Endothelial cell of umbilical vein (primary cell): ENCODE data around the gene ZNF302. TPM values are rescaled to one million over a fixed set of nuclear protein-coding genes. Genes with fewer than 3 reads are reported as not detected.

Experiments
- BruUV-seq: library from RNA; stranded (reverse); fragments of 400-500 nt; replicated peaks from 2 replicates; lab custom pipeline; 2021; lab: Mats Ljungman, UMichigan
- CTCF ChIA-PET: fragments of 300-600, 350-600 bp; sonication (Branson Sonifier 250); formaldehyde crosslinking; loops from one replicate; lab custom pipeline; 2021; ENCODE audit warnings: antibody characterized with exemption, inconsistent platforms; lab: Charles Lee
- POLR2A ChIA-PET: fragments of 300-600, 350-600 bp; sonication (Branson Sonifier 250); formaldehyde crosslinking; loops from one replicate; lab custom pipeline; 2021; ENCODE audit warnings: antibody characterized with exemption, inconsistent platforms; lab: Charles Lee
- DNase-seq: peaks from one replicate; pipeline ENCODE4 v3.0.0-alpha.2; 2011; ENCODE audit warnings: low read depth, low spot score
- FAIRE-seq: peaks from 2 replicates; lab custom pipeline; 2011; peaks lifted over from hg19 to GRCh38; lab: Jason Lieb, UNC
- H2AFZ ChIP-seq: 2 replicates; pipeline ENCODE4 v1.6.0; 2012; ENCODE audit warnings: low read depth, low read length, control low read depth, inconsistent platforms
- H3K27ac ChIP-seq: 2 replicates; pipeline ENCODE4 v1.5.1; 2011; ENCODE audit warnings: low read depth, mild to moderate bottlenecking, control low read depth, low read length, moderate library complexity; ENCODE audit not compliant: insufficient read depth
- H3K27me3 ChIP-seq, 2 experiments: 2 replicates each; pipeline versions ENCODE4 v1.6.0 to v1.6.1; 2011; ENCODE audit warnings: low read length in 2 of 2, mixed read lengths in 1 of 2; ENCODE audit not compliant: control insufficient read depth in 2 of 2, insufficient read depth in 2 of 2
- H3K36me3 ChIP-seq, 2 experiments: 2 replicates in 1 of 2; 3 replicates in 1 of 2; pipeline ENCODE4 v1.5.1; 2011; ENCODE audit warnings: low read length in 2 of 2, mild to moderate bottlenecking in 1 of 2, moderate library complexity in 1 of 2; ENCODE audit not compliant: control insufficient read depth in 2 of 2, insufficient read depth in 2 of 2; ENCODE audit errors: extremely low read depth in 1 of 2
- H3K4me1 ChIP-seq: 3 replicates; pipeline ENCODE4 v1.5.1; 2011; ENCODE audit warnings: mild to moderate bottlenecking, low read length; ENCODE audit not compliant: control insufficient read depth, insufficient read depth; ENCODE audit errors: extremely low read depth
- H3K4me2 ChIP-seq: 2 replicates; pipeline ENCODE4 v1.6.1; 2011; ENCODE audit warnings: low read length, control low read depth, mixed read lengths; ENCODE audit not compliant: insufficient read depth
- H3K4me3 ChIP-seq, 3 experiments: fragments of 200-600 bp in 1 of 3; sonication (generic), shearing (Covaris generic) in 1 of 3; replicated peaks in 1 of 3; 2 replicates each; pipeline ENCODE4 v1.5.1; 2011 to 2016; ENCODE audit warnings: control low read depth in 3 of 3, low read length in 3 of 3, mild to moderate bottlenecking in 2 of 3, inconsistent platforms in 1 of 3, low read depth in 1 of 3, moderate library complexity in 1 of 3; ENCODE audit not compliant: insufficient read depth in 1 of 3
- H3K79me2 ChIP-seq: 2 replicates; pipeline ENCODE4 v1.6.0; 2012; ENCODE audit warnings: low read length, inconsistent platforms; ENCODE audit not compliant: control insufficient read depth, insufficient read depth
- H3K9ac ChIP-seq: replicated peaks from 2 replicates; pipeline ENCODE3; 2011; ENCODE audit warnings: low read length, control low read depth; ENCODE audit not compliant: insufficient read depth; ENCODE audit errors: extremely low read depth
- H3K9me1 ChIP-seq: replicated peaks from 3 replicates; pipeline ENCODE4 v1.6.0; 2011; ENCODE audit warnings: mild to moderate bottlenecking, low read length; ENCODE audit not compliant: control insufficient read depth, insufficient read depth; ENCODE audit errors: extremely low read depth
- H3K9me3 ChIP-seq: replicated peaks from 2 replicates; pipeline ENCODE4 v1.5.1; 2012; ENCODE audit warnings: low read length, inconsistent platforms; ENCODE audit not compliant: control insufficient read depth, insufficient read depth
- H4K20me1 ChIP-seq: replicated peaks from 2 replicates; pipeline ENCODE3; 2011; ENCODE audit warnings: mild to moderate bottlenecking, low read length; ENCODE audit not compliant: control insufficient read depth, insufficient read depth; ENCODE audit errors: extremely low read depth
- EZH2 ChIP-seq: IDR thresholded peaks from 2 replicates; pipeline ENCODE4 v1.6.1; 2012; ENCODE audit warnings: borderline replicate concordance, low read depth, mild to moderate bottlenecking, moderate library complexity, low read length, inconsistent platforms; ENCODE audit not compliant: severe bottlenecking
- FOS ChIP-seq: IDR thresholded peaks from 2 replicates; pipeline ENCODE4 v1.6.1; 2011; ENCODE audit warnings: mild to moderate bottlenecking, low read length, moderate library complexity, borderline replicate concordance; ENCODE audit not compliant: insufficient read depth
- GATA2 ChIP-seq: IDR thresholded peaks from 2 replicates; pipeline ENCODE4 v1.7.0; 2011; ENCODE audit warnings: low read depth, mild to moderate bottlenecking, moderate library complexity, mixed read lengths, low read length; ENCODE audit not compliant: insufficient read length, insufficient read depth
- JUN ChIP-seq: IDR thresholded peaks from 2 replicates; pipeline ENCODE4 v1.6.1; 2011; ENCODE audit warnings: borderline replicate concordance, low read depth; ENCODE audit not compliant: insufficient read length, insufficient read depth
- MYC ChIP-seq: IDR thresholded peaks from one replicate; pipeline ENCODE4 v1.6.1; 2011; ENCODE audit warnings: mild to moderate bottlenecking, low read depth, low read length
- POLR2A ChIP-seq: IDR thresholded peaks from 2 replicates; pipeline ENCODE4 v1.6.1; 2012; ENCODE audit warnings: low read depth, mild to moderate bottlenecking, control low read depth, low read length
- POLR2AphosphoS5 ChIP-seq: IDR thresholded peaks from 2 replicates; pipeline ENCODE4 v1.6.1; 2012; ENCODE audit warnings: low read depth, mild to moderate bottlenecking, control low read depth, low read length, moderate library complexity; ENCODE audit not compliant: insufficient read depth
- dilution Hi-C: fragments of 300-500 bp; cut with MboI; formaldehyde crosslinking; loops from one replicate; pipeline ENCODE4 v1.15.0; 2019; ENCODE audit warnings: low sequenced_read_pairs; ENCODE audit not compliant: extremely low pct_ligation_motif_present
- intact Hi-C: fragments of 100-400 bp; cut with micrococcal nuclease; formaldehyde crosslinking; loops from one replicate; pipeline ENCODE4 v1.10.0; 2022
- polyA plus RNA-seq, 4 experiments: library from polyadenylated mRNA; depleted of rRNA in 3 of 4; stranded (reverse) in 3 of 4; unstranded in 1 of 4; fragments of >200 nt; gene quantifications; 2 replicates each; pipeline versions ENCODE4 v1.2.1 to v1.2.3, GENCODE V29; 2011 to 2012; ENCODE audit warnings: missing spikeins in 1 of 4
- total RNA-seq: library from RNA; stranded (reverse); gene quantifications from 2 replicates; pipeline ENCODE4 v1.2.3, GENCODE V29; 2021
- TF ChIP-seq, protein P1 (sequence below): IDR thresholded peaks from 2 replicates; pipeline ENCODE4 v1.6.1; 2011; ENCODE audit not compliant: insufficient read depth, insufficient read length
- TF ChIP-seq, protein P2 (sequence below), 2 donors: IDR thresholded peaks; 1 replicate in 1 of 2; 2 replicates in 1 of 2; pipeline ENCODE4 v1.5.1; 2011; ENCODE audit warnings: low read length in 2 of 2, mild to moderate bottlenecking in 2 of 2, moderate library complexity in 2 of 2, control low read depth in 1 of 2, inconsistent platforms in 1 of 2, low read depth in 1 of 2; ENCODE audit not compliant: insufficient read depth in 1 of 2; ENCODE audit errors: extremely low read depth in 1 of 2

Gene ZNF302
- total and polyA plus RNA-seq, 2 donors (not counting 3 experiments of a cell fraction or from before 2014, with no cell fraction given) = 8.1 to 15.6 TPM

DNA sequence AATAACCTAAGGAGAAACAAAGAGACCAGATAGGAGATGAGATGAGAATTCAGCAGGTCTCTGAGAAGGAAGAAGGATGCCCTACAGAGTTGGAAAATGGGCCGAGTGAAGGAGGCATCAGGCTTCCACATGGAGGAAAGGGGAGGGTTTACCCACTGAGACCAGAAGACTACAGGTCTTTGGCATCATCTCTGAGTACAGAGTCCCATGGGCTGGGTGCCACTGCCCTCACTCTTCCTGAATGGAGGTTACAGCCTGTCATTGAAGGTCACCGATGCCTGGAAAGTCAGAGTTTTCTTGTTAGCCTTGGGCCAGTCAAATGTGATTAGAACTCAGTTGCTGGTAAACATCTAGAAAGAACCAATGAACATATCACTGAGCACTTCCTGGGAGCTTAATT is 9.9 kb downstream of the ZNF302 start:
- Histone ChIP-seq H3K79me2 (no peaks in the 10 kb centered on the region), H3K4me1 (no peaks in the 10 kb centered on the region), H3K4me2 (no peak overlapping the region), H3K36me3 (peaks cover 5 to 11% of the 10 kb centered on the region in 2 experiments), H4K20me1 (no peaks in the 10 kb centered on the region), H3K9me1 (no peaks in the 10 kb centered on the region), H3K27me3 (peaks cover 2 to 3% of the 10 kb centered on the region in 2 experiments), H3K4me3 (no peak overlapping the region), H2AFZ (no peak overlapping the region), H3K27ac (no peak overlapping the region), H3K9ac (no peak overlapping the region), H3K9me3 (peaks cover 9% of the 10 kb centered on the region)
- dilution Hi-C loops (no loop called here), intact Hi-C loops (no loop called here)
- no peak for DNase-seq
- BruUV-seq = no TSS peak
- FAIRE-seq = no peak
- CTCF ChIA-PET = no interaction called here
- POLR2A ChIA-PET = interaction anchor here (1.4 kb wide), 1 partner anchor 10 kb away, joined by 3 read pairs; the partner anchor contains the start of genes SCGB2B2 and ZNF302
- TF ChIP-seq MYC = no peak
- TF ChIP-seq, protein P1, sequence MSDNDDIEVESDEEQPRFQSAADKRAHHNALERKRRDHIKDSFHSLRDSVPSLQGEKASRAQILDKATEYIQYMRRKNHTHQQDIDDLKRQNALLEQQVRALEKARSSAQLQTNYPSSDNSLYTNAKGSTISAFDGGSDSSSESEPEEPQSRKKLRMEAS = no peak
- TF ChIP-seq POLR2A = no peak
- TF ChIP-seq JUN = no peak
- TF ChIP-seq, protein P2, sequence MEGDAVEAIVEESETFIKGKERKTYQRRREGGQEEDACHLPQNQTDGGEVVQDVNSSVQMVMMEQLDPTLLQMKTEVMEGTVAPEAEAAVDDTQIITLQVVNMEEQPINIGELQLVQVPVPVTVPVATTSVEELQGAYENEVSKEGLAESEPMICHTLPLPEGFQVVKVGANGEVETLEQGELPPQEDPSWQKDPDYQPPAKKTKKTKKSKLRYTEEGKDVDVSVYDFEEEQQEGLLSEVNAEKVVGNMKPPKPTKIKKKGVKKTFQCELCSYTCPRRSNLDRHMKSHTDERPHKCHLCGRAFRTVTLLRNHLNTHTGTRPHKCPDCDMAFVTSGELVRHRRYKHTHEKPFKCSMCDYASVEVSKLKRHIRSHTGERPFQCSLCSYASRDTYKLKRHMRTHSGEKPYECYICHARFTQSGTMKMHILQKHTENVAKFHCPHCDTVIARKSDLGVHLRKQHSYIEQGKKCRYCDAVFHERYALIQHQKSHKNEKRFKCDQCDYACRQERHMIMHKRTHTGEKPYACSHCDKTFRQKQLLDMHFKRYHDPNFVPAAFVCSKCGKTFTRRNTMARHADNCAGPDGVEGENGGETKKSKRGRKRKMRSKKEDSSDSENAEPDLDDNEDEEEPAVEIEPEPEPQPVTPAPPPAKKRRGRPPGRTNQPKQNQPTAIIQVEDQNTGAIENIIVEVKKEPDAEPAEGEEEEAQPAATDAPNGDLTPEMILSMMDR (IDR thresholded peaks at IDR 0.05; ENCODE audit: extremely low read depth in 1 of 2, insufficient read depth in 1 of 2, low read depth in 1 of 2, low read length in 2 of 2) = no peak
- TF ChIP-seq GATA2 = no peak
- TF ChIP-seq FOS = no peak
- no peak for TF ChIP-seq EZH2
- no peak for TF ChIP-seq POLR2AphosphoS5
